Neuronal stem cell (in vitro differentiated cells): ENCODE measurements around the gene DRICH1.
"Not testable (repeated sequence)": the region's sequence is repeated elsewhere in the genome, so short reads cannot be mapped to it uniquely, and the experiment has no call there.

Source experiments
- DNase-seq: peaks from one replicate; pipeline ENCODE4 v3.0.0-alpha.2; 2013; ENCODE audit warnings: low spot score
- H2AFZ ChIP-seq: one replicate; pipeline ENCODE4 v1.6.1; 2013; ENCODE audit warnings: mild to moderate bottlenecking, low read length, inconsistent platforms
- H2AK5ac ChIP-seq: 2 replicates; pipeline ENCODE4 v1.6.1; 2013; ENCODE audit warnings: low read depth, mild to moderate bottlenecking, inconsistent platforms, low read length, moderate library complexity, mixed read lengths
- H2BK120ac ChIP-seq: 2 replicates; pipeline ENCODE4 v1.6.1; 2013; ENCODE audit warnings: low read depth, mild to moderate bottlenecking, inconsistent platforms, low read length, moderate library complexity, mixed read lengths
- H2BK12ac ChIP-seq: one replicate; pipeline ENCODE4 v1.6.1; 2013; ENCODE audit warnings: low read length, inconsistent platforms
- H2BK15ac ChIP-seq: 2 replicates; pipeline ENCODE4 v1.6.1; 2013; ENCODE audit warnings: mild to moderate bottlenecking, low read length, inconsistent platforms, mixed read lengths
- H2BK5ac ChIP-seq: one replicate; pipeline ENCODE4 v1.6.1; 2013; ENCODE audit warnings: inconsistent platforms, mild to moderate bottlenecking, low read length, moderate library complexity
- H3K14ac ChIP-seq: one replicate; pipeline ENCODE4 v1.6.1; 2013; ENCODE audit warnings: low read length, inconsistent platforms
- H3K18ac ChIP-seq: 2 replicates; pipeline ENCODE4 v1.6.1; 2013; ENCODE audit warnings: low read length, inconsistent platforms
- H3K23ac ChIP-seq: 2 replicates; pipeline ENCODE4 v1.6.1; 2013; ENCODE audit warnings: low read depth, mild to moderate bottlenecking, mixed read lengths, low read length, inconsistent platforms; ENCODE audit not compliant: poor library complexity
- H3K27ac ChIP-seq: replicated peaks from 3 replicates; pipeline ENCODE4 v1.5.1; 2013; ENCODE audit warnings: low read length, inconsistent platforms
- H3K27me3 ChIP-seq, 3 experiments: 2 replicates each; pipeline ENCODE4 v1.6.1; 2013; ENCODE audit warnings: low read length in 3 of 3, mild to moderate bottlenecking in 2 of 3, inconsistent platforms in 1 of 3, low read depth in 1 of 3, mixed read lengths in 1 of 3, moderate library complexity in 1 of 3; ENCODE audit not compliant: control insufficient read depth in 3 of 3, insufficient read depth in 3 of 3
- H3K36me3 ChIP-seq, 2 donors: replicated peaks in 1 of 2; 2 replicates each; pipeline ENCODE4 v1.6.1; 2013; ENCODE audit warnings: low read length in 2 of 2; ENCODE audit not compliant: control insufficient read depth in 2 of 2, insufficient read depth in 2 of 2
- H3K4ac ChIP-seq: 2 replicates; pipeline ENCODE4 v1.6.1; 2013; ENCODE audit warnings: inconsistent platforms, mild to moderate bottlenecking, low read length, moderate library complexity
- H3K4me1 ChIP-seq, 2 donors: 1 replicate in 1 of 2; 2 replicates in 1 of 2; pipeline ENCODE4 v1.6.1; 2013; ENCODE audit warnings: low read length in 2 of 2, low read depth in 1 of 2; ENCODE audit not compliant: control insufficient read depth in 2 of 2, insufficient read depth in 1 of 2
- H3K4me2 ChIP-seq: one replicate; pipeline ENCODE4 v1.6.1; 2013; ENCODE audit warnings: mild to moderate bottlenecking, low read length, inconsistent platforms; ENCODE audit not compliant: insufficient read depth, poor library complexity, severe bottlenecking
- H3K4me3 ChIP-seq, 2 donors: 2 replicates each; pipeline ENCODE4 v1.5.1; 2013; ENCODE audit warnings: low read length in 2 of 2, mild to moderate bottlenecking in 2 of 2, inconsistent platforms in 1 of 2, moderate library complexity in 1 of 2
- H3K79me1 ChIP-seq: one replicate; pipeline ENCODE4 v1.6.1; 2013; ENCODE audit warnings: low read depth, mild to moderate bottlenecking, inconsistent platforms, low read length, moderate library complexity
- H3K9ac ChIP-seq: one replicate; pipeline ENCODE4 v1.6.1; 2013; ENCODE audit warnings: mild to moderate bottlenecking, low read depth, low read length, inconsistent platforms; ENCODE audit not compliant: poor library complexity
- H3K9me3 ChIP-seq, 2 donors: replicated peaks in 1 of 2; 2 replicates each; pipeline versions ENCODE3 to v1.6.1; 2013; ENCODE audit warnings: low read length in 2 of 2, mild to moderate bottlenecking in 2 of 2, inconsistent platforms in 1 of 2, low read depth in 1 of 2, mixed read lengths in 1 of 2, moderate library complexity in 1 of 2; ENCODE audit not compliant: control insufficient read depth in 2 of 2, insufficient read depth in 1 of 2
- H4K8ac ChIP-seq: one replicate; pipeline ENCODE4 v1.6.1; 2013; ENCODE audit warnings: low read depth, mild to moderate bottlenecking, inconsistent platforms, low read length, moderate library complexity
- H4K91ac ChIP-seq: one replicate; pipeline ENCODE4 v1.6.1; 2013; ENCODE audit warnings: low read length, low read depth, mild to moderate bottlenecking, inconsistent platforms; ENCODE audit not compliant: poor library complexity
- WGBS, 2 donors: extraction: QIAGEN DNeasy Blood & Tissue Kit; methylation state at CpG; one replicate each; pipeline ENCODE4 v1.1.7; 2013; ENCODE audit warnings: missing lambda C conversion rate in 2 of 2, mixed read lengths in 1 of 2; ENCODE audit not compliant: insufficient read length in 2 of 2, insufficient replicate concordance in 1 of 2; ENCODE audit errors: extremely low coverage in 2 of 2; 5-methylcytosine and 5-hydroxymethylcytosine counted together

The DRICH1 gene

GRCh38 chr22:23564276-23564675, 67.8 kb downstream of the DRICH1 start:
- no peak overlapping the region for H3K9ac ChIP-seq
- no peak overlapping the region for H4K8ac ChIP-seq
- no peak overlapping the region for H2AFZ ChIP-seq
- no peak overlapping the region for H2BK12ac ChIP-seq
- H3K27ac ChIP-seq, result no peak overlapping the region
- no peak overlapping the region for H3K4me3 ChIP-seq
- H3K36me3 ChIP-seq, result no peaks in the 10 kb centered on the region
- H3K4ac ChIP-seq, result no peak overlapping the region
- H3K79me1 ChIP-seq, result no peaks in the 10 kb centered on the region
- no peak overlapping the region for H2BK5ac ChIP-seq
- H2BK120ac ChIP-seq, result no peak overlapping the region
- no peak overlapping the region for H3K14ac ChIP-seq
- no peak overlapping the region for H4K91ac ChIP-seq
- no peaks in the 10 kb centered on the region for H3K9me3 ChIP-seq
- no CpG with 5 or more reads among the region's 7 CpGs for WGBS, 2 donors
- DNase-seq, result no peak
- H3K4me1 ChIP-seq, result peaks cover 10 to 14% of the 10 kb centered on the region in 2 donors
- peaks cover 0 to 13% (median 12%) of the 10 kb centered on the region in 3 experiments for H3K27me3 ChIP-seq
- H3K4me2 ChIP-seq, result no peak overlapping the region
- no peak overlapping the region for H3K18ac ChIP-seq
- H2AK5ac ChIP-seq, result no peak overlapping the region
- no peak overlapping the region for H3K23ac ChIP-seq
- H2BK15ac ChIP-seq, result no peak overlapping the region

GRCh38 chr22:23563111-23563510, 69.0 kb downstream of the DRICH1 start:
- Histone ChIP-seq H3K27ac (no peak overlapping the region), H4K91ac (no peak overlapping the region), H2BK12ac (no peak overlapping the region), H2BK15ac (no peak overlapping the region), H4K8ac (no peak overlapping the region), H3K4me1 (peaks cover 10 to 14% of the 10 kb centered on the region in 2 donors), H3K9ac (no peak overlapping the region), H2AFZ (no peak overlapping the region), H3K18ac (no peak overlapping the region), H3K14ac (no peak overlapping the region), H3K4ac (no peak overlapping the region), H2BK120ac (no peak overlapping the region), H3K23ac (no peak overlapping the region), H3K4me3 (no peak overlapping the region), H2AK5ac (no peak overlapping the region), H3K36me3 (no peaks in the 10 kb centered on the region), H2BK5ac (no peak overlapping the region), H3K79me1 (no peaks in the 10 kb centered on the region), H3K9me3 (no peaks in the 10 kb centered on the region), H3K4me2 (no peak overlapping the region), H3K27me3 (peaks cover 0 to 13% (median 12%) of the 10 kb centered on the region in 3 experiments)
- DNase-seq, result no peak
- WGBS, 2 donors, result no CpG with 5 or more reads among the region's 9 CpGs

GRCh38 chr22:23562186-23562585, 69.9 kb downstream of the DRICH1 start:
- H3K18ac ChIP-seq, result peak overlapping the region; percentile 44
- no peak overlapping the region for H2BK12ac ChIP-seq
- peak overlapping the region; percentile 43 for H3K23ac ChIP-seq
- no peaks in the 10 kb centered on the region for H3K9me3 ChIP-seq
- H3K36me3 ChIP-seq, result no peaks in the 10 kb centered on the region
- H3K27ac ChIP-seq, result no peak overlapping the region
- H3K9ac ChIP-seq, result no peak overlapping the region
- peaks cover 10 to 13% of the 10 kb centered on the region in 2 donors for H3K4me1 ChIP-seq
- DNase-seq, result no peak
- no peak overlapping the region for H4K8ac ChIP-seq
- H2AFZ ChIP-seq, result no peak overlapping the region
- H2AK5ac ChIP-seq, result no peak overlapping the region
- H2BK15ac ChIP-seq, result no peak overlapping the region
- H4K91ac ChIP-seq, result no peak overlapping the region
- no peak overlapping the region for H2BK120ac ChIP-seq
- no peak overlapping the region for H2BK5ac ChIP-seq
- H3K14ac ChIP-seq, result peak overlapping the region; percentile 56
- no peak overlapping the region for H3K4me3 ChIP-seq
- H3K4me2 ChIP-seq, result no peak overlapping the region
- no peaks in the 10 kb centered on the region for H3K79me1 ChIP-seq
- no peak overlapping the region for H3K4ac ChIP-seq
- H3K27me3 ChIP-seq, result peaks cover 0 to 8% (median 8%) of the 10 kb centered on the region in 3 experiments
- no CpG with 5 or more reads among the region's 4 CpGs for WGBS, 2 donors

GRCh38 chr22:23561025-23561510, 71.1 kb downstream of the DRICH1 start:
- not testable (repeated sequence) for H3K79me1 ChIP-seq, H3K14ac ChIP-seq, H3K23ac ChIP-seq, H3K27me3 ChIP-seq, H4K8ac ChIP-seq, H3K4ac ChIP-seq, H3K9ac ChIP-seq, H2BK12ac ChIP-seq, DNase-seq, H3K9me3 ChIP-seq, H2BK5ac ChIP-seq, H2AK5ac ChIP-seq, H2AFZ ChIP-seq, H4K91ac ChIP-seq, H3K27ac ChIP-seq, H3K4me2 ChIP-seq, H2BK15ac ChIP-seq, H3K4me1 ChIP-seq, H2BK120ac ChIP-seq, H3K4me3 ChIP-seq, H3K18ac ChIP-seq, H3K36me3 ChIP-seq
- WGBS, 2 donors, result no CpG with 5 or more reads among the region's 24 CpGs
